Endothelial cell of umbilical vein (primary cell): Measurements from ENCODE around the gene MYL5. TPM values are rescaled to one million over a fixed set of nuclear protein-coding genes. Genes with fewer than 3 reads are reported as not detected.

ENCODE experiments used
- BruUV-seq: library from RNA; stranded (reverse); fragments of 400-500 nt; replicated peaks from 2 replicates; lab custom pipeline; 2021; lab: Mats Ljungman, UMichigan
- CTCF ChIA-PET: fragments of 300-600, 350-600 bp; sonication (Branson Sonifier 250); formaldehyde crosslinking; loops from one replicate; lab custom pipeline; 2021; ENCODE audit warnings: antibody characterized with exemption, inconsistent platforms; lab: Charles Lee
- POLR2A ChIA-PET: fragments of 300-600, 350-600 bp; sonication (Branson Sonifier 250); formaldehyde crosslinking; loops from one replicate; lab custom pipeline; 2021; ENCODE audit warnings: antibody characterized with exemption, inconsistent platforms; lab: Charles Lee
- DNase-seq: peaks from one replicate; pipeline ENCODE4 v3.0.0-alpha.2; 2011; ENCODE audit warnings: low read depth, low spot score
- FAIRE-seq: peaks from 2 replicates; lab custom pipeline; 2011; peaks lifted over from hg19 to GRCh38; lab: Jason Lieb, UNC
- H2AFZ ChIP-seq: 2 replicates; pipeline ENCODE4 v1.6.0; 2012; ENCODE audit warnings: low read depth, low read length, control low read depth, inconsistent platforms
- H3K27ac ChIP-seq: 2 replicates; pipeline ENCODE4 v1.5.1; 2011; ENCODE audit warnings: low read depth, mild to moderate bottlenecking, control low read depth, low read length, moderate library complexity; ENCODE audit not compliant: insufficient read depth
- H3K27me3 ChIP-seq, 2 experiments: 2 replicates each; pipeline versions ENCODE4 v1.6.0 to v1.6.1; 2011; ENCODE audit warnings: low read length in 2 of 2, mixed read lengths in 1 of 2; ENCODE audit not compliant: control insufficient read depth in 2 of 2, insufficient read depth in 2 of 2
- H3K36me3 ChIP-seq, 2 experiments: 2 replicates in 1 of 2; 3 replicates in 1 of 2; pipeline ENCODE4 v1.5.1; 2011; ENCODE audit warnings: low read length in 2 of 2, mild to moderate bottlenecking in 1 of 2, moderate library complexity in 1 of 2; ENCODE audit not compliant: control insufficient read depth in 2 of 2, insufficient read depth in 2 of 2; ENCODE audit errors: extremely low read depth in 1 of 2
- H3K4me1 ChIP-seq: 3 replicates; pipeline ENCODE4 v1.5.1; 2011; ENCODE audit warnings: mild to moderate bottlenecking, low read length; ENCODE audit not compliant: control insufficient read depth, insufficient read depth; ENCODE audit errors: extremely low read depth
- H3K4me2 ChIP-seq: 2 replicates; pipeline ENCODE4 v1.6.1; 2011; ENCODE audit warnings: low read length, control low read depth, mixed read lengths; ENCODE audit not compliant: insufficient read depth
- H3K4me3 ChIP-seq, 3 experiments: fragments of 200-600 bp in 1 of 3; sonication (generic), shearing (Covaris generic) in 1 of 3; replicated peaks in 1 of 3; 2 replicates each; pipeline ENCODE4 v1.5.1; 2011 to 2016; ENCODE audit warnings: control low read depth in 3 of 3, low read length in 3 of 3, mild to moderate bottlenecking in 2 of 3, inconsistent platforms in 1 of 3, low read depth in 1 of 3, moderate library complexity in 1 of 3; ENCODE audit not compliant: insufficient read depth in 1 of 3
- H3K79me2 ChIP-seq: 2 replicates; pipeline ENCODE4 v1.6.0; 2012; ENCODE audit warnings: low read length, inconsistent platforms; ENCODE audit not compliant: control insufficient read depth, insufficient read depth
- H3K9ac ChIP-seq: replicated peaks from 2 replicates; pipeline ENCODE3; 2011; ENCODE audit warnings: low read length, control low read depth; ENCODE audit not compliant: insufficient read depth; ENCODE audit errors: extremely low read depth
- H3K9me1 ChIP-seq: replicated peaks from 3 replicates; pipeline ENCODE4 v1.6.0; 2011; ENCODE audit warnings: mild to moderate bottlenecking, low read length; ENCODE audit not compliant: control insufficient read depth, insufficient read depth; ENCODE audit errors: extremely low read depth
- H3K9me3 ChIP-seq: replicated peaks from 2 replicates; pipeline ENCODE4 v1.5.1; 2012; ENCODE audit warnings: low read length, inconsistent platforms; ENCODE audit not compliant: control insufficient read depth, insufficient read depth
- H4K20me1 ChIP-seq: replicated peaks from 2 replicates; pipeline ENCODE3; 2011; ENCODE audit warnings: mild to moderate bottlenecking, low read length; ENCODE audit not compliant: control insufficient read depth, insufficient read depth; ENCODE audit errors: extremely low read depth
- EZH2 ChIP-seq: IDR thresholded peaks from 2 replicates; pipeline ENCODE4 v1.6.1; 2012; ENCODE audit warnings: borderline replicate concordance, low read depth, mild to moderate bottlenecking, moderate library complexity, low read length, inconsistent platforms; ENCODE audit not compliant: severe bottlenecking
- FOS ChIP-seq: IDR thresholded peaks from 2 replicates; pipeline ENCODE4 v1.6.1; 2011; ENCODE audit warnings: mild to moderate bottlenecking, low read length, moderate library complexity, borderline replicate concordance; ENCODE audit not compliant: insufficient read depth
- GATA2 ChIP-seq: IDR thresholded peaks from 2 replicates; pipeline ENCODE4 v1.7.0; 2011; ENCODE audit warnings: low read depth, mild to moderate bottlenecking, moderate library complexity, mixed read lengths, low read length; ENCODE audit not compliant: insufficient read length, insufficient read depth
- JUN ChIP-seq: IDR thresholded peaks from 2 replicates; pipeline ENCODE4 v1.6.1; 2011; ENCODE audit warnings: borderline replicate concordance, low read depth; ENCODE audit not compliant: insufficient read length, insufficient read depth
- MYC ChIP-seq: IDR thresholded peaks from one replicate; pipeline ENCODE4 v1.6.1; 2011; ENCODE audit warnings: mild to moderate bottlenecking, low read depth, low read length
- POLR2A ChIP-seq: IDR thresholded peaks from 2 replicates; pipeline ENCODE4 v1.6.1; 2012; ENCODE audit warnings: low read depth, mild to moderate bottlenecking, control low read depth, low read length
- POLR2AphosphoS5 ChIP-seq: IDR thresholded peaks from 2 replicates; pipeline ENCODE4 v1.6.1; 2012; ENCODE audit warnings: low read depth, mild to moderate bottlenecking, control low read depth, low read length, moderate library complexity; ENCODE audit not compliant: insufficient read depth
- dilution Hi-C: fragments of 300-500 bp; cut with MboI; formaldehyde crosslinking; loops from one replicate; pipeline ENCODE4 v1.15.0; 2019; ENCODE audit warnings: low sequenced_read_pairs; ENCODE audit not compliant: extremely low pct_ligation_motif_present
- intact Hi-C: fragments of 100-400 bp; cut with micrococcal nuclease; formaldehyde crosslinking; loops from one replicate; pipeline ENCODE4 v1.10.0; 2022
- polyA plus RNA-seq, 4 experiments: library from polyadenylated mRNA; depleted of rRNA in 3 of 4; stranded (reverse) in 3 of 4; unstranded in 1 of 4; fragments of >200 nt; gene quantifications; 2 replicates each; pipeline versions ENCODE4 v1.2.1 to v1.2.3, GENCODE V29; 2011 to 2012; ENCODE audit warnings: missing spikeins in 1 of 4
- total RNA-seq: library from RNA; stranded (reverse); gene quantifications from 2 replicates; pipeline ENCODE4 v1.2.3, GENCODE V29; 2021
- TF ChIP-seq, protein P1 (sequence below), 2 donors: IDR thresholded peaks; 1 replicate in 1 of 2; 2 replicates in 1 of 2; pipeline ENCODE4 v1.5.1; 2011; ENCODE audit warnings: low read length in 2 of 2, mild to moderate bottlenecking in 2 of 2, moderate library complexity in 2 of 2, control low read depth in 1 of 2, inconsistent platforms in 1 of 2, low read depth in 1 of 2; ENCODE audit not compliant: insufficient read depth in 1 of 2; ENCODE audit errors: extremely low read depth in 1 of 2
- TF ChIP-seq, protein P2 (sequence below): IDR thresholded peaks from 2 replicates; pipeline ENCODE4 v1.6.1; 2011; ENCODE audit not compliant: insufficient read depth, insufficient read length

MYL5 gene
- total and polyA plus RNA-seq, 2 donors (not counting 3 experiments of a cell fraction or from before 2014, with no cell fraction given), result 12.3 to 13.4 TPM

- Histone ChIP-seq H3K27me3 (no peaks in the 10 kb centered on the region), H3K36me3 (no peaks in the 10 kb centered on the region), H3K9ac (no peak overlapping the region), H3K9me1 (no peaks in the 10 kb centered on the region), H3K4me3 (no peak overlapping the region), H4K20me1 (no peaks in the 10 kb centered on the region), H3K4me2 (no peak overlapping the region), H3K79me2 (no peaks in the 10 kb centered on the region), H3K4me1 (no peaks in the 10 kb centered on the region), H3K9me3 (no peaks in the 10 kb centered on the region), H3K27ac (no peak overlapping the region), H2AFZ (no peak overlapping the region)
- intact Hi-C loops, result no loop called here
- no peak for FAIRE-seq
- TF ChIP-seq, protein P1, sequence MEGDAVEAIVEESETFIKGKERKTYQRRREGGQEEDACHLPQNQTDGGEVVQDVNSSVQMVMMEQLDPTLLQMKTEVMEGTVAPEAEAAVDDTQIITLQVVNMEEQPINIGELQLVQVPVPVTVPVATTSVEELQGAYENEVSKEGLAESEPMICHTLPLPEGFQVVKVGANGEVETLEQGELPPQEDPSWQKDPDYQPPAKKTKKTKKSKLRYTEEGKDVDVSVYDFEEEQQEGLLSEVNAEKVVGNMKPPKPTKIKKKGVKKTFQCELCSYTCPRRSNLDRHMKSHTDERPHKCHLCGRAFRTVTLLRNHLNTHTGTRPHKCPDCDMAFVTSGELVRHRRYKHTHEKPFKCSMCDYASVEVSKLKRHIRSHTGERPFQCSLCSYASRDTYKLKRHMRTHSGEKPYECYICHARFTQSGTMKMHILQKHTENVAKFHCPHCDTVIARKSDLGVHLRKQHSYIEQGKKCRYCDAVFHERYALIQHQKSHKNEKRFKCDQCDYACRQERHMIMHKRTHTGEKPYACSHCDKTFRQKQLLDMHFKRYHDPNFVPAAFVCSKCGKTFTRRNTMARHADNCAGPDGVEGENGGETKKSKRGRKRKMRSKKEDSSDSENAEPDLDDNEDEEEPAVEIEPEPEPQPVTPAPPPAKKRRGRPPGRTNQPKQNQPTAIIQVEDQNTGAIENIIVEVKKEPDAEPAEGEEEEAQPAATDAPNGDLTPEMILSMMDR (IDR thresholded peaks at IDR 0.05; ENCODE audit: extremely low read depth in 1 of 2, insufficient read depth in 1 of 2, low read depth in 1 of 2, low read length in 2 of 2), result no peak
- no peak for TF ChIP-seq POLR2A
- no peak for TF ChIP-seq MYC
- TF ChIP-seq FOS, result no peak
- no peak for TF ChIP-seq POLR2AphosphoS5
- TF ChIP-seq EZH2, result no peak
- TF ChIP-seq, protein P2, sequence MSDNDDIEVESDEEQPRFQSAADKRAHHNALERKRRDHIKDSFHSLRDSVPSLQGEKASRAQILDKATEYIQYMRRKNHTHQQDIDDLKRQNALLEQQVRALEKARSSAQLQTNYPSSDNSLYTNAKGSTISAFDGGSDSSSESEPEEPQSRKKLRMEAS, result no peak
- TF ChIP-seq GATA2, result no peak
- TF ChIP-seq JUN, result no peak
- CTCF ChIA-PET, result no interaction called here
- POLR2A ChIA-PET, result no interaction called here
- BruUV-seq, result no TSS peak
- DNase-seq, result no peak
- dilution Hi-C loops, result no loop called here
Observed at GRCh38 chr4:629915-630641, 44.3 kb upstream of the MYL5 start.
